BJ (cell line): ENCODE data around the gene SMAD5. TPM values are rescaled to one million over a fixed set of nuclear protein-coding genes. Genes with fewer than 3 reads are reported as not detected.

Experiments
- CTCF ChIA-PET: fragments of 350-600 bp; formaldehyde crosslinking; extraction: SDS; loops from one replicate; lab custom pipeline; 2021; ENCODE audit warnings: antibody characterized with exemption, inconsistent platforms; lab: Yijun Ruan, JAX
- POLR2A ChIA-PET: fragments of 300-600 bp; sonication (Branson Sonifier 250); formaldehyde crosslinking; extraction: SDS; loops from one replicate; lab custom pipeline; 2021; ENCODE audit warnings: antibody characterized with exemption; lab: Charles Lee
- DNase-seq: peaks from one replicate; pipeline ENCODE4 v3.0.0-alpha.2; 2011; ENCODE audit warnings: low read depth
- H3K27me3 ChIP-seq: 2 replicates; pipeline ENCODE4 v1.6.0; 2011; ENCODE audit warnings: low read length; ENCODE audit not compliant: control insufficient read depth, insufficient read depth
- H3K36me3 ChIP-seq: 2 replicates; pipeline ENCODE4 v1.5.1; 2011; ENCODE audit warnings: low read length; ENCODE audit not compliant: control insufficient read depth, insufficient read depth
- H3K4me3 ChIP-seq: 2 replicates; pipeline ENCODE4 v1.5.1; 2011; ENCODE audit warnings: low read depth, mild to moderate bottlenecking, control low read depth, low read length
- polyA plus RNA-seq: library from polyadenylated mRNA; depleted of rRNA; stranded (reverse); fragments of >200 nt; gene quantifications from 2 replicates; pipeline ENCODE4 v1.2.3, GENCODE V29; 2011
- TF ChIP-seq, protein P1 (sequence below): IDR thresholded peaks from 2 replicates; pipeline ENCODE4 v1.5.1; 2011; ENCODE audit warnings: low read depth, mild to moderate bottlenecking, control low read depth, inconsistent platforms, low read length, moderate library complexity; ENCODE audit not compliant: insufficient read depth

SMAD5 gene
- polyA plus RNA-seq, 1 experiment, result 34.3 TPM

GRCh38 chr5:136089791-136090190 is 42.9 kb upstream of the SMAD5 start:
- no peak overlapping the region for H3K4me3 ChIP-seq
- POLR2A ChIA-PET, result no interaction called here
- no peaks in the 10 kb centered on the region for H3K36me3 ChIP-seq
- no peak for DNase-seq
- H3K27me3 ChIP-seq, result no peaks in the 10 kb centered on the region
- TF ChIP-seq, protein P1, sequence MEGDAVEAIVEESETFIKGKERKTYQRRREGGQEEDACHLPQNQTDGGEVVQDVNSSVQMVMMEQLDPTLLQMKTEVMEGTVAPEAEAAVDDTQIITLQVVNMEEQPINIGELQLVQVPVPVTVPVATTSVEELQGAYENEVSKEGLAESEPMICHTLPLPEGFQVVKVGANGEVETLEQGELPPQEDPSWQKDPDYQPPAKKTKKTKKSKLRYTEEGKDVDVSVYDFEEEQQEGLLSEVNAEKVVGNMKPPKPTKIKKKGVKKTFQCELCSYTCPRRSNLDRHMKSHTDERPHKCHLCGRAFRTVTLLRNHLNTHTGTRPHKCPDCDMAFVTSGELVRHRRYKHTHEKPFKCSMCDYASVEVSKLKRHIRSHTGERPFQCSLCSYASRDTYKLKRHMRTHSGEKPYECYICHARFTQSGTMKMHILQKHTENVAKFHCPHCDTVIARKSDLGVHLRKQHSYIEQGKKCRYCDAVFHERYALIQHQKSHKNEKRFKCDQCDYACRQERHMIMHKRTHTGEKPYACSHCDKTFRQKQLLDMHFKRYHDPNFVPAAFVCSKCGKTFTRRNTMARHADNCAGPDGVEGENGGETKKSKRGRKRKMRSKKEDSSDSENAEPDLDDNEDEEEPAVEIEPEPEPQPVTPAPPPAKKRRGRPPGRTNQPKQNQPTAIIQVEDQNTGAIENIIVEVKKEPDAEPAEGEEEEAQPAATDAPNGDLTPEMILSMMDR, result no peak
- CTCF ChIA-PET, result no interaction called here

DNA sequence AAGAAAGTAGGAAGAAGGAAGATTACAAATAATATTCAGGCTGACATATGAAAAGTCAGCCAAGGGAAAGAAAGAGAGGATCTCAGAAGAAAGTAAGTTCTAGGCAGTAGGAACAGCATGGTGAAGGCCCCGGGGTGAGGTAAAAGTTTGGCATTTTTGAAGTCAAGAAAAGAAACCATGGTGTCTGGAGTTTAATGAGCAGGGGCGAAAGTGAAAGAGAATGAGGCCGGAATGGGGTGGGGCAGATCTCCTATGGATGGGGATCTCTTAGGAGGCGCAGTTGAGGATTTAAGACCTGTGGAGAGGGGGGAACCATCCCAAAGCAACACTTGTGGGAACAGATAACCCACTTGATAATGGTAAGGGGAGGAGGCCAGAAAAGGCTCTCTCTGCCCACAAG is 42.3 kb upstream of the SMAD5 start:
- Histone ChIP-seq H3K36me3 (no peaks in the 10 kb centered on the region), H3K4me3 (no peak overlapping the region), H3K27me3 (no peaks in the 10 kb centered on the region)
- POLR2A ChIA-PET, result no interaction called here
- CTCF ChIA-PET, result no interaction called here
- TF ChIP-seq, protein P1, result no peak
- DNase-seq, result no peak

GRCh38 chr5:136094189-136094912 is 38.3 kb upstream of the SMAD5 start:
- no peaks in the 10 kb centered on the region; the same call in 1 of the 2 replicates for H3K27me3 ChIP-seq
- TF ChIP-seq, protein P1, result no peak
- DNase-seq, result no peak
- H3K36me3 ChIP-seq, result no peaks in the 10 kb centered on the region
- POLR2A ChIA-PET, result no interaction called here
- no peak overlapping the region for H3K4me3 ChIP-seq
- CTCF ChIA-PET, result no interaction called here

- Histone ChIP-seq H3K36me3 (no peaks in the 10 kb centered on the region), H3K27me3 (no peaks in the 10 kb centered on the region; the same call in 1 of the 2 replicates), H3K4me3 (no peak overlapping the region)
- POLR2A ChIA-PET, result no interaction called here
- TF ChIP-seq, protein P1, result no peak
- CTCF ChIA-PET, result interaction anchor here (0.6 kb wide), 1 partner anchor 10 kb away, joined by 3 read pairs; no protein-coding TSS in a partner anchor
- no peak for DNase-seq
Observed at GRCh38 chr5:136094913-136095641, 37.6 kb upstream of the SMAD5 start.

DNA sequence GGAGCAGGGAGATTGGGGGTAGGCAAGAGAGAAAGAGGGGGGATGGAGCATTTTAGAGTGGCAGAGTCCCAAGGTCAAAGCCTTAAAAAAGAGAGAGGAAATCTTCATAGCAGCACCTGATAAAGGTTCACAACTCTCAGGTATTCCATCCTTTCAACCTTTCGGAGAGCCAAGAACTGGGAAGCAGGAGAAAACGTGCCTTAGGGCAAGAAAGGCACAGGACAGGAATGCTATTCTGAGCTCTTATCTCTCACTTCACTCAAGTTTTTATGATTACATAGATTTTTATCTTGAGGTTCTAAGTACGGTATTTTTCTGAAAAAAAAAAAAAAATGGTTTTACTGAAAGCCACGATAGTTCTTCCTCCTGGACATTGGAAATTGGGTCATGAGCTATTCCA is 34.5 kb upstream of the SMAD5 start:
- Histone ChIP-seq H3K4me3 (no peak overlapping the region), H3K27me3 (no peaks in the 10 kb centered on the region; the same call in 1 of the 2 replicates), H3K36me3 (no peaks in the 10 kb centered on the region)
- ChIA-PET CTCF (no interaction called here), POLR2A (interaction anchor here (0.6 to 0.7 kb wide), 2 partner anchors 17 to 534 kb away, joined by 6 to 10 read pairs; no protein-coding TSS in a partner anchor)
- TF ChIP-seq, protein P1, result no peak
- DNase-seq, result no peak
